Measurements from ENCODE around the gene WWTR1. TPM values are rescaled to one million over a fixed set of nuclear protein-coding genes. Genes with fewer than 3 reads are reported as not detected.

The WWTR1 gene
- total RNA-seq, 1 donor from 2014 or later, result 87.7 TPM

DNA sequence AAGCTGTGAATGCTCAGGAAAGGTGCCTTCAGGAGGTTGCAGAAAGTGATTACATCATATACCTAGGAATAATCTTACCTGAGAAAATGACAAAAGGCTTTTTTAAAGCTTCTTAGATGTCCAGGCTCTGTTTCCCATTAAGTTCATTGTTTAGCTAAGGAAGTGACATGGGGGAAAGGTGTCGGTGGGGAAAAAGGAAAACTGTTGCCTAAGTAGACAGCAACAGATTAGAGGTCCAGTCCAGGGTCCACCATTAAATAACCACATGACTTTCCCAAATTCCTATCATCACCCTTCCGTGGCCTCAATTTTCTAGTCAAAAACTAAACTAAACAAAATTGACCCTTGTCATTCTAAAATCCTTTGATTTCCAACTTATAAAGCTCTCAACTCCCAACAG lies 4.3 kb downstream of the WWTR1 start:
- H3K27me3 ChIP-seq, result peaks cover 6% of the 10 kb centered on the region
- TF ChIP-seq, protein P1, sequence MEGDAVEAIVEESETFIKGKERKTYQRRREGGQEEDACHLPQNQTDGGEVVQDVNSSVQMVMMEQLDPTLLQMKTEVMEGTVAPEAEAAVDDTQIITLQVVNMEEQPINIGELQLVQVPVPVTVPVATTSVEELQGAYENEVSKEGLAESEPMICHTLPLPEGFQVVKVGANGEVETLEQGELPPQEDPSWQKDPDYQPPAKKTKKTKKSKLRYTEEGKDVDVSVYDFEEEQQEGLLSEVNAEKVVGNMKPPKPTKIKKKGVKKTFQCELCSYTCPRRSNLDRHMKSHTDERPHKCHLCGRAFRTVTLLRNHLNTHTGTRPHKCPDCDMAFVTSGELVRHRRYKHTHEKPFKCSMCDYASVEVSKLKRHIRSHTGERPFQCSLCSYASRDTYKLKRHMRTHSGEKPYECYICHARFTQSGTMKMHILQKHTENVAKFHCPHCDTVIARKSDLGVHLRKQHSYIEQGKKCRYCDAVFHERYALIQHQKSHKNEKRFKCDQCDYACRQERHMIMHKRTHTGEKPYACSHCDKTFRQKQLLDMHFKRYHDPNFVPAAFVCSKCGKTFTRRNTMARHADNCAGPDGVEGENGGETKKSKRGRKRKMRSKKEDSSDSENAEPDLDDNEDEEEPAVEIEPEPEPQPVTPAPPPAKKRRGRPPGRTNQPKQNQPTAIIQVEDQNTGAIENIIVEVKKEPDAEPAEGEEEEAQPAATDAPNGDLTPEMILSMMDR (IDR thresholded peaks at IDR 0.05), result no peak
- peaks cover 34% of the 10 kb centered on the region for H3K4me1 ChIP-seq
- no peak for ATAC-seq
- intact Hi-C loops (cut with DNase I), result loop anchor here (5.0 kb wide), 1 partner anchor 71 kb away; no protein-coding TSS in a partner anchor
- no peaks in the 10 kb centered on the region for H3K36me3 ChIP-seq
- H3K9me3 ChIP-seq, result no peaks in the 10 kb centered on the region
- DNase-seq, result no peak
- H3K27ac ChIP-seq, result no peak overlapping the region
- H3K4me3 ChIP-seq, result peak overlapping the region; percentile 75

DNA sequence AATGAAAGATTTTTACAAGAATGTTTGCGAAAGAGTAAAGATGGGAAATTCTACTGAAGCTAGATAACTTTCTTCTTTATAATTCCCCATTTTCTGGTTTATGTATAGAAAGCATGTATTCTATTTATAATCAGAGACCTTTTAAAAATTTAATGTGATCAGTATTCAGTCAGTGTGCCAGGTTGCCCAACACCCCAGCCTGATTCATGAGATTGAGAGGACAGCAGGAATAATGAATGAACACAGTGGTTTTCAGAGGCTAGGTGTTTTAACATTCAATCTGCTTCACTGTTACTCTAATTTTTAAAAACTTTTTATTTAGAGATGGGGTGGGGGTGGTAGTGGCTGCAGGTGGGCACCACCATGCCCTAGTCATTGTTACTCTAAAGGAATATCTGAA lies 4.7 kb downstream of the WWTR1 start:
- TF ChIP-seq, protein P1 (IDR thresholded peaks at IDR 0.05), result no peak
- Histone ChIP-seq H3K4me1 (peaks cover 37% of the 10 kb centered on the region), H3K27me3 (peaks cover 6% of the 10 kb centered on the region), H3K36me3 (no peaks in the 10 kb centered on the region), H3K4me3 (peak overlapping the region; percentile 75), H3K9me3 (no peaks in the 10 kb centered on the region), H3K27ac (no peak overlapping the region)
- intact Hi-C loops (cut with DNase I), result loop anchor here (5.0 kb wide), 1 partner anchor 71 kb away; no protein-coding TSS in a partner anchor
- no peak for DNase-seq
- no peak for ATAC-seq

DNA sequence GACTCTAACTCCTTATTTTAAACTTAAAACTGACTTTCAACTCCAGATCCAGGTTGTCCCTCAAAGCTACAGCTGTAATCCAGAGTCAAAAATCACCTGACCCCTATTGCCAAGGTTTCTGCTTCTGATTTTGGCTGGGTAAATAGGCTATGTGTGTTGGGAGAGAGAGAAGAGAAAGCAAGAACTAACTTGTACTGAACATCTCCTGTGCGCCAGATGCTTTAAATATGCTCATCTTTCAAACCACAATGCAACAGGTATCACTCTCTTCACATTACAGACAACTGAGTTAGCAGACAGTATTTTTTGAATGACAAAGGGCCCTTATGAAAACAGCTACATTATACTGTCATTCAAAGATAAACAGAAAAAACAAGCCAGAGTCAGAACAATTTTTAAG lies 7.0 kb downstream of the WWTR1 start:
- TF ChIP-seq, protein P1 (IDR thresholded peaks at IDR 0.05), result no peak
- Histone ChIP-seq H3K9me3 (no peaks in the 10 kb centered on the region), H3K4me1 (peaks cover 45% of the 10 kb centered on the region), H3K27me3 (no peaks in the 10 kb centered on the region), H3K4me3 (no peak overlapping the region), H3K27ac (no peak overlapping the region), H3K36me3 (no peaks in the 10 kb centered on the region)
- ATAC-seq (no peak), DNase-seq (no peak)
- intact Hi-C loops (cut with DNase I), result loop anchor here (5.0 kb wide), 1 partner anchor 69 kb away; no protein-coding TSS in a partner anchor

DNA sequence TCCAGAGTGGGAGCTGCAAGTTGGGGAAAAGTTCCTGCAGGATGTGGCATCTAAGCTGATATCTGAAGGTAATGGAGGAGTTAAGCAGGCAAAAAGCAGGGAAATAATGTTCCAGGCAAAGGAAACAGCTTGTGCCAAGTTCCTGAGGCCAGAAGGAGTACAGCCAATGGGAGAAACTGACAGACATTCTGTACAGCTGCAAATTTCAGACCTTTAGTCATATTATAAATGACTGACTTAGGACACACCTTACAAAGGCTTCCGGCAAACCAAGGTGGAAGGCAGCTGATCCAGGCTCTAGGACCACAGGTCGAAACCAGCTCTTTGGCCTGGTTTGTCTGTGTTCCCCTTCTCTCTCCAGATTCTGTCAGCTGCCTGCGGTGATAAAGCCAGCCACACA lies 9.3 kb downstream of the WWTR1 start:
- TF ChIP-seq, protein P1 (IDR thresholded peaks at IDR 0.05), result no peak
- H3K4me3 ChIP-seq, result no peak overlapping the region
- H3K9me3 ChIP-seq, result no peaks in the 10 kb centered on the region
- H3K36me3 ChIP-seq, result no peaks in the 10 kb centered on the region
- peak; percentile 16 for ATAC-seq
- H3K4me1 ChIP-seq, result peaks cover 40% of the 10 kb centered on the region
- H3K27ac ChIP-seq, result no peak overlapping the region
- intact Hi-C loops (cut with DNase I), result no loop called here
- no peaks in the 10 kb centered on the region for H3K27me3 ChIP-seq
- DNase-seq, result no peak

DNA sequence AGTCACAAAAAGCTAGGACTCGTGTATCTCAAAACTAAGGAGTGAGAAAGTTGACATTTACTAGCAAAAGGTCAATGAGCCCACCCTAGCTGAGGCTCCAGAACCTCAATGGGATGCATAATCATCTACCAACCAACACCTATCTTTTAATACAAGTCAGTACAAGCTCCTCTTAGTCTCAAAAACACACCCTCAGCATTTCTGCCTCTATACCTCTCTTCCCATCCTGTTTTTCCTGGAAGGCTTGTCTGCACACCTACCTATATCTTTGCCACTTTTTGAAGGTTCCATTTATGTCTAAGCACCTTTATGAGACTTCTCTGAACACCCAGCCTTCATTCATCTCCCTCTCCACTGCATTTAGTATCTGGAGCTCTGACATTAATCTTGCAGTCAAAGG lies 10.0 kb downstream of the WWTR1 start:
- Histone ChIP-seq H3K36me3 (no peaks in the 10 kb centered on the region), H3K27me3 (no peaks in the 10 kb centered on the region), H3K4me3 (no peak overlapping the region), H3K9me3 (no peaks in the 10 kb centered on the region), H3K27ac (no peak overlapping the region), H3K4me1 (peaks cover 33% of the 10 kb centered on the region)
- intact Hi-C loops (cut with DNase I), result no loop called here
- TF ChIP-seq, protein P1 (IDR thresholded peaks at IDR 0.05), result no peak
- no peak for DNase-seq
- ATAC-seq, result no peak

DNA sequence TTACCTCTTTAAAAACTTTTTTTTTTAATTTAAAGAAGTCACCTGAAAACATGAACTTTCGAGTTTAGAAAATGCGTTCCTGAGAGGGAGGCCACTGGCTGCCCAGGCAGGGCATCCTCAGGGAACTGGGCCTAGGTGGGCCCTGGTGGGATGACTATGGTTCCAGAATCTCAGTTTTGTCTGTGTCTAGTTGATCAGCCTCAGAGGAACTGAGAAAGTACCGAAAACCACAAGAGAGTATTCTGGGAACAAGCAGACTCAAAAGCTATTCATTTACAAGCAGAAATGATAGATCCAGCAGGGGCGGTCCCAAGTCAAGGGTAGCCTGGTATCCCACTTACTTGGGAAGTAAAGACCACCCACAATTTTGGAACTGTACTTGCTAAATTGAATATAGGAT lies 10.5 kb downstream of the WWTR1 start:
- Histone ChIP-seq H3K27ac (no peak overlapping the region), H3K36me3 (no peaks in the 10 kb centered on the region), H3K27me3 (no peaks in the 10 kb centered on the region), H3K9me3 (no peaks in the 10 kb centered on the region), H3K4me3 (no peak overlapping the region), H3K4me1 (peaks cover 33% of the 10 kb centered on the region)
- TF ChIP-seq, protein P1 (IDR thresholded peaks at IDR 0.05), result no peak
- ATAC-seq (no peak), DNase-seq (no peak)
- intact Hi-C loops (cut with DNase I), result no loop called here
